Mesendoderm (in vitro differentiated cells): ENCODE results near the gene DCLRE1A.

ENCODE experiments used
- DNase-seq: peaks from one replicate; pipeline ENCODE4 v3.0.0; 2013
- H2AK5ac ChIP-seq: 2 replicates; pipeline ENCODE4 v1.6.1; 2013; ENCODE audit warnings: low read length, inconsistent platforms
- H2BK120ac ChIP-seq: 2 replicates; pipeline ENCODE4 v1.6.1; 2013; ENCODE audit warnings: low read depth, mild to moderate bottlenecking, low read length, moderate library complexity, mixed read lengths
- H2BK15ac ChIP-seq: replicated peaks from 2 replicates; pipeline ENCODE4 v1.6.1; 2013; ENCODE audit warnings: low read depth, mild to moderate bottlenecking, moderate library complexity
- H2BK5ac ChIP-seq: 2 replicates; pipeline ENCODE4 v1.6.1; 2013; ENCODE audit warnings: low read length, inconsistent platforms
- H3K18ac ChIP-seq: 2 replicates; pipeline ENCODE4 v1.6.1; 2013; ENCODE audit warnings: mild to moderate bottlenecking, low read length, mixed read lengths
- H3K23ac ChIP-seq: one replicate; pipeline ENCODE4 v1.6.1; 2013; ENCODE audit warnings: low read length
- H3K27ac ChIP-seq: 2 replicates; pipeline ENCODE4 v1.5.1; 2013; ENCODE audit warnings: low read depth, mild to moderate bottlenecking, inconsistent platforms, low read length, moderate library complexity
- H3K27me3 ChIP-seq: 2 replicates; pipeline ENCODE4 v1.6.1; 2013; ENCODE audit warnings: low read length, control low read depth, mild to moderate bottlenecking, inconsistent platforms; ENCODE audit not compliant: insufficient read depth, poor library complexity
- H3K36me3 ChIP-seq: 2 replicates; pipeline ENCODE4 v1.6.1; 2013; ENCODE audit warnings: low read length, inconsistent platforms; ENCODE audit not compliant: control insufficient read depth, insufficient read depth
- H3K4ac ChIP-seq: one replicate; pipeline ENCODE4 v1.6.1; 2013; ENCODE audit warnings: low read depth, mild to moderate bottlenecking, low read length, moderate library complexity
- H3K4me1 ChIP-seq: 2 replicates; pipeline ENCODE4 v1.6.1; 2013; ENCODE audit warnings: low read depth, low read length, inconsistent platforms; ENCODE audit not compliant: control insufficient read depth
- H3K4me2 ChIP-seq: 2 replicates; pipeline ENCODE4 v1.6.1; 2013; ENCODE audit warnings: low read length
- H3K4me3 ChIP-seq: 2 replicates; pipeline ENCODE4 v1.5.1; 2013; ENCODE audit warnings: mild to moderate bottlenecking, low read length
- H3K56ac ChIP-seq: one replicate; pipeline ENCODE4 v1.6.1; 2013; ENCODE audit warnings: low read length
- H3K79me1 ChIP-seq: 2 replicates; pipeline ENCODE4 v1.6.1; 2013; ENCODE audit warnings: low read length, inconsistent platforms
- H3K79me2 ChIP-seq: 2 replicates; pipeline ENCODE4 v1.6.1; 2013; ENCODE audit warnings: mild to moderate bottlenecking, low read length; ENCODE audit not compliant: control insufficient read depth, insufficient read depth
- H3K9ac ChIP-seq: 2 replicates; pipeline ENCODE4 v1.6.1; 2013; ENCODE audit warnings: low read length, inconsistent platforms
- H4K5ac ChIP-seq: one replicate; pipeline ENCODE4 v1.6.1; 2013; ENCODE audit warnings: low read length
- H4K8ac ChIP-seq: one replicate; pipeline ENCODE4 v1.6.1; 2013; ENCODE audit warnings: low read depth, mild to moderate bottlenecking, control low read depth, low read length, moderate library complexity
- WGBS: extraction: QIAGEN DNeasy Blood & Tissue Kit; methylation state at CpG from one replicate; pipeline ENCODE4 v1.1.7; 2013; ENCODE audit warnings: low lambda C conversion rate, missing lambda C conversion rate; ENCODE audit not compliant: insufficient coverage; ENCODE audit errors: extremely low coverage; 5-methylcytosine and 5-hydroxymethylcytosine counted together

Gene DCLRE1A

DNA sequence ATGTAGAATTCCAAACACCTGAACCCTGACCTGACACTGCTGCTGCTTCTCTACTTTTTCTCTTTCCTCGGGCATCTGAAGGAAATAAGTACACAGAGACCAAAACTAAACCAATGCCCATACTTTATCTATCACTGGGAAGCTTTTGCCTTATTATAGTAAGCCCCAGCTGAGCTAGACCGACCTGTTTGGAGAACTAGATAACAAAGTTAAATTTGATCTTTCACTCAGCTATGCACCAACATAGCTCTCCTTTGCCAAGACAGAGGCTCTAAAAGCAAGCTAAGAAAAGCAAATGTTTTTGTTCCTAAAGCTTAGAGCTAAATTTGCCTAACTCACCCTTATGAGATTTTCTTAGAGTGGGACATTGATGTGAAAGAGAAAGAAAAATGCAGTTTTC is 39.7 kb upstream of the DCLRE1A start:
- no CpG with 5 or more reads among the region's 2 CpGs for WGBS
- H3K4ac ChIP-seq = no peak overlapping the region
- no peak overlapping the region for H3K9ac ChIP-seq
- no peak overlapping the region for H2BK5ac ChIP-seq
- H3K36me3 ChIP-seq = no peaks in the 10 kb centered on the region
- H3K4me2 ChIP-seq = no peak overlapping the region
- H3K27ac ChIP-seq = no peak overlapping the region
- no peaks in the 10 kb centered on the region for H3K4me1 ChIP-seq
- H3K23ac ChIP-seq = no peak overlapping the region
- no peaks in the 10 kb centered on the region for H3K27me3 ChIP-seq
- no peak overlapping the region for H4K8ac ChIP-seq
- H2AK5ac ChIP-seq = no peak overlapping the region
- no peak overlapping the region for H3K56ac ChIP-seq
- DNase-seq = no peak
- no peak overlapping the region for H4K5ac ChIP-seq
- no peak overlapping the region for H2BK120ac ChIP-seq
- H3K79me1 ChIP-seq = peaks cover 5% of the 10 kb centered on the region
- H3K79me2 ChIP-seq = no peaks in the 10 kb centered on the region
- H3K18ac ChIP-seq = no peak overlapping the region
- H3K4me3 ChIP-seq = no peak overlapping the region
- no peak overlapping the region for H2BK15ac ChIP-seq

GRCh38 chr10:113891476-113891875 is 37.6 kb upstream of the DCLRE1A start:
- Histone ChIP-seq H3K36me3 (no peaks in the 10 kb centered on the region), H2BK120ac (no peak overlapping the region), H4K5ac (no peak overlapping the region), H3K79me1 (peaks cover 5% of the 10 kb centered on the region), H3K27me3 (no peaks in the 10 kb centered on the region), H3K27ac (no peak overlapping the region), H3K18ac (no peak overlapping the region), H3K4me3 (no peak overlapping the region), H3K4ac (no peak overlapping the region), H3K56ac (no peak overlapping the region), H3K4me2 (no peak overlapping the region), H2AK5ac (no peak overlapping the region), H3K79me2 (no peaks in the 10 kb centered on the region), H2BK5ac (no peak overlapping the region), H3K23ac (no peak overlapping the region), H2BK15ac (no peak overlapping the region), H3K9ac (no peak overlapping the region), H3K4me1 (no peaks in the 10 kb centered on the region), H4K8ac (no peak overlapping the region)
- no CpG with 5 or more reads among the region's 3 CpGs for WGBS
- peak; percentile 14 for DNase-seq

- no peak overlapping the region for H3K4me3 ChIP-seq
- no peak overlapping the region for H3K9ac ChIP-seq
- no peak overlapping the region for H3K23ac ChIP-seq
- H2AK5ac ChIP-seq = no peak overlapping the region
- H3K36me3 ChIP-seq = no peaks in the 10 kb centered on the region
- no peaks in the 10 kb centered on the region for H3K27me3 ChIP-seq
- no peak overlapping the region for H3K56ac ChIP-seq
- no peak overlapping the region for H4K8ac ChIP-seq
- no peak overlapping the region for H3K27ac ChIP-seq
- peak; percentile 65 for DNase-seq
- WGBS = no CpG with 5 or more reads among the region's 4 CpGs
- H2BK15ac ChIP-seq = no peak overlapping the region
- H3K4ac ChIP-seq = no peak overlapping the region
- peaks cover 5% of the 10 kb centered on the region for H3K79me1 ChIP-seq
- H3K4me2 ChIP-seq = no peak overlapping the region
- H2BK5ac ChIP-seq = no peak overlapping the region
- no peak overlapping the region for H3K18ac ChIP-seq
- no peaks in the 10 kb centered on the region for H3K4me1 ChIP-seq
- no peak overlapping the region for H2BK120ac ChIP-seq
- no peaks in the 10 kb centered on the region for H3K79me2 ChIP-seq
- no peak overlapping the region for H4K5ac ChIP-seq
Measured at GRCh38 chr10:113890769-113891168, 36.9 kb upstream of the DCLRE1A start.

DNA sequence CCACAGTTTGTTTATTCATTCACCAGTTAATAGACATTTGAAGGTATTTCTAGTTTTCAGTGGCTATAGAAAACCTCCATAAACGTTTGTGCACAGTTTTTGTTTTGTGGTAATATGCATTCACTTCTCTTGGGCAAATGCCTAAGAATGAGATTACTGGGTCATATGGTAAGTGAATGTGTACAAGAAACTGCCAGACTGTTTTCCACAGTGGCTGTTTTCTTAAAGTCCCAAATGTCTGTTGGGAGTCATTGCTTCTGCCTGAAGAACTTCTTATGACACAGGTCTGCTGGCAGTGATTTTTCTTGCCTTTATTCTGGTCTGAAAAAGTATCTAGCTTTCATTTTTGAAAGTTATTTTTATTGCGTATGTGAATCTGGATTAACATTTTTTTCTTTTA is 36.0 kb upstream of the DCLRE1A start:
- H3K4me3 ChIP-seq = no peak overlapping the region

DNA sequence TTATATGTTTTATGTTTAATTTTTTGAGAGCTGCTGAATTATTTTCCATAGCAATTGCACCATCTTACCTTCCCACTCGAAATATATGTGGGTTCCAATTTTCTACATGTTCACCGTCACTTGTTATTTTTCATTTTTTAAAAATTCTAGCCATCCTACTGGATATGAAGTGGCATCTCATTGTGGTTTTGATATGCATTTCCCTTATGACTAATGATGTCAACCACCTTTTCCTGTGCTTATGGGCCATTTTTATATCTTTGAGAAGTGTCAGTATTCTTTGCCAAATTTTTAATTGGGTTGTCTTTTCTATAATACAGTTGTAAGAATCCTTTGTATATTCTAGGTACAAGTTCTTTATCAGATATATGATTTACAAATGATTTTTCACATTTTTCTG is 28.4 kb upstream of the DCLRE1A start:
- Histone ChIP-seq H3K4me2 (no peak overlapping the region), H3K27me3 (no peaks in the 10 kb centered on the region), H3K4me3 (no peak overlapping the region), H2BK5ac (no peak overlapping the region), H3K79me2 (no peaks in the 10 kb centered on the region), H3K79me1 (no peaks in the 10 kb centered on the region), H3K18ac (no peak overlapping the region), H3K27ac (no peak overlapping the region), H4K5ac (no peak overlapping the region), H2AK5ac (no peak overlapping the region), H2BK120ac (no peak overlapping the region), H3K4ac (no peak overlapping the region), H3K9ac (no peak overlapping the region), H4K8ac (no peak overlapping the region), H3K23ac (no peak overlapping the region), H3K36me3 (no peaks in the 10 kb centered on the region), H3K56ac (no peak overlapping the region), H2BK15ac (no peak overlapping the region), H3K4me1 (no peaks in the 10 kb centered on the region)
- DNase-seq = no peak
- no CpG with 5 or more reads among the region's 2 CpGs for WGBS

More for the DNA sequence above, 36.0 kb upstream of the DCLRE1A start:
- Histone ChIP-seq H3K56ac (no peak overlapping the region), H4K8ac (no peak overlapping the region), H3K27ac (no peak overlapping the region), H3K36me3 (no peaks in the 10 kb centered on the region), H2BK120ac (no peak overlapping the region), H2AK5ac (no peak overlapping the region), H3K4me1 (no peaks in the 10 kb centered on the region), H3K23ac (no peak overlapping the region), H3K4ac (no peak overlapping the region), H3K18ac (no peak overlapping the region), H3K4me2 (no peak overlapping the region), H3K27me3 (no peaks in the 10 kb centered on the region), H3K79me1 (peaks cover 5% of the 10 kb centered on the region), H3K9ac (no peak overlapping the region), H2BK5ac (no peak overlapping the region), H2BK15ac (no peak overlapping the region), H4K5ac (no peak overlapping the region), H3K79me2 (no peaks in the 10 kb centered on the region)
- no peak for DNase-seq
- WGBS = no CpG with 5 or more reads among the region's 2 CpGs

DNA sequence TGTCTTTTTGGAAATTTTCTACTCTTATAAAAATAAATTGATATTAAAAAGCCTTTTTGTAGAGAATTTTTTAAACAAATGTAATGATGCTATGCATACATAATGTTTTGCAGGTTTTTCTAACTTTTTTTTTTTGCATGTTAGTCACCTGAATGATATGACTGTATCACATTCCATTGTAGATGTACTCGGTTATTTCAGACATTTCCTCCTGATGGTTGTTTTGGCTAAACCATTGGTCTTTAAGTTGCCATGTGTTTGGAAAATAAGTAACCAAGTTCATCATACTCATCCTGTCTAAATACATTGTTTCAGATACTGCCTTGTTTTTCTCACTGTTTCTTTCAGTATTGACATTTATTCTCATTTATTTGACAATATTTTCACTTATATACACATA is 26.4 kb upstream of the DCLRE1A start:
- no peak overlapping the region for H2BK5ac ChIP-seq
- H3K79me2 ChIP-seq = no peaks in the 10 kb centered on the region
- no peak overlapping the region for H4K8ac ChIP-seq
- H3K4me2 ChIP-seq = no peak overlapping the region
- WGBS = no CpG with 5 or more reads among the region's 1 CpG
- no peaks in the 10 kb centered on the region for H3K79me1 ChIP-seq
- H3K56ac ChIP-seq = no peak overlapping the region
- H3K4me1 ChIP-seq = no peaks in the 10 kb centered on the region
- H3K36me3 ChIP-seq = no peaks in the 10 kb centered on the region
- no peak overlapping the region for H3K23ac ChIP-seq
- H3K4me3 ChIP-seq = no peak overlapping the region
- H4K5ac ChIP-seq = no peak overlapping the region
- H3K9ac ChIP-seq = no peak overlapping the region
- no peak overlapping the region for H3K18ac ChIP-seq
- DNase-seq = no peak
- no peak overlapping the region for H2BK120ac ChIP-seq
- H3K27ac ChIP-seq = no peak overlapping the region
- no peaks in the 10 kb centered on the region for H3K27me3 ChIP-seq
- no peak overlapping the region for H2BK15ac ChIP-seq
- no peak overlapping the region for H2AK5ac ChIP-seq
- H3K4ac ChIP-seq = no peak overlapping the region
